Lower lobe of right lung (tissue), 2 donors: Measurements from ENCODE around the gene ZNF28. TPM values are rescaled to one million over a fixed set of nuclear protein-coding genes. Genes with fewer than 3 reads are reported as not detected.

ENCODE experiments used
- ATAC-seq, 2 donors: fragments of 200-7000 bp; cut with Tn5 transposase; one replicate each; pipeline ENCODE4 v1.9.1; 2020 to 2022; ENCODE audit warnings: mild to moderate bottlenecking in 2 of 2, moderate library complexity in 2 of 2
- DNase-seq: peaks from one replicate; pipeline ENCODE4 v3.0.0-alpha.2; 2020
- H3K27ac ChIP-seq: fragments of 200-600 bp; one replicate; pipeline ENCODE4 v1.8.0; 2022
- H3K27me3 ChIP-seq: fragments of 200-600 bp; one replicate; pipeline ENCODE4 v1.8.0; 2022; ENCODE audit warnings: low read depth
- H3K36me3 ChIP-seq: fragments of 200-600 bp; one replicate; pipeline ENCODE4 v1.8.0; 2022; ENCODE audit warnings: mild to moderate bottlenecking
- H3K4me1 ChIP-seq: fragments of 200-600 bp; one replicate; pipeline ENCODE4 v1.8.0; 2022
- H3K4me3 ChIP-seq: fragments of 200-600 bp; one replicate; pipeline ENCODE4 v1.8.0; 2022; ENCODE audit warnings: mild to moderate bottlenecking
- H3K9me3 ChIP-seq: fragments of 200-600 bp; one replicate; pipeline ENCODE4 v1.8.0; 2022
- CTCF ChIP-seq: fragments of 200-600 bp; IDR thresholded peaks from one replicate; pipeline ENCODE4 v1.8.0; 2022; ENCODE audit warnings: antibody characterized with exemption, mild to moderate bottlenecking
- intact Hi-C: fragments of 100-400 bp; cut with DNase I; formaldehyde crosslinking; loops from one replicate; pipeline ENCODE4 v1.11.0; 2022
- total RNA-seq: library from RNA; stranded (reverse); fragmentation: NEBNext Ultra II Directional; extraction: Animal tissue kit (Norgen Biotek cat#: 25700); gene quantifications from one replicate; pipeline ENCODE4 v1.2.1, GENCODE V29; 2021
- donor health status: DM: no; HTN: yes; CAD: no; lungs with severe emphysema.

ZNF28 gene
- total RNA-seq, 1 donor from 2014 or later = 20.9 TPM

DNA sequence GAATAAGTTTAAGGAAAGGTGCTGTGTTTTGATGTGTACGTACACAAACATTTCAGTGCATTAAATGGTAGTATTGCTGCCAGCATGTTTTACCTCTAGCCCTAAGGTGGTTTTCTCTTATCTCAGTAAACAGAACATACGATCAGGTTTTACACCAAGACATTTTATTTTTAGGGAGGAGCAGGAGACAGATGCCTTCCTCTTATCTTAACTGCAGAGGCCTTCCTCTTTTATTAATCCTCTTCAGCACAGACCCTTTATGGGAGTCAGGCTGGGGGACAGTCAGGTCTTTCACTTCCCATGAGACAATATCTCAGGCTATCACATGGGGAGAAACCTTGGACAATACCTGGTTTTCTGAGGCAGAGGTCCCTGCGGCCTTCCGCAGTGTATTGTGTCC is 71.7 kb downstream of the ZNF28 start:
- Histone ChIP-seq H3K36me3 (no peaks in the 10 kb centered on the region), H3K27me3 (no peaks in the 10 kb centered on the region), H3K4me3 (no peak overlapping the region), H3K4me1 (no peaks in the 10 kb centered on the region), H3K9me3 (no peaks in the 10 kb centered on the region), H3K27ac (no peak overlapping the region)
- no peak for DNase-seq
- no peak for TF ChIP-seq CTCF
- intact Hi-C loops = no loop called here
- ATAC-seq = no peak

- peak in 1 of 2 donors; percentile 54 for ATAC-seq
- H3K27ac ChIP-seq = no peak overlapping the region
- H3K4me3 ChIP-seq = no peak overlapping the region
- H3K36me3 ChIP-seq = no peaks in the 10 kb centered on the region
- no peaks in the 10 kb centered on the region for H3K4me1 ChIP-seq
- no peaks in the 10 kb centered on the region for H3K27me3 ChIP-seq
- intact Hi-C loops = no loop called here
- peak; percentile 35 for TF ChIP-seq CTCF
- DNase-seq = no peak
- H3K9me3 ChIP-seq = no peaks in the 10 kb centered on the region
Measured at GRCh38 chr19:52748336-52748950, 73.0 kb downstream of the ZNF28 start.

Other genes with a start within 250 kb of the ZNF28 start
- gene ZNF83, start 183.3 kb downstream of the ZNF28 start, total RNA-seq = 47.9 TPM
- 24.4 TPM for gene ZNF611, start 86.6 kb downstream of the ZNF28 start, total RNA-seq
- 14.9 TPM for gene ZNF600, start 34.8 kb downstream of the ZNF28 start, total RNA-seq
- gene ZNF468, start 36.0 kb upstream of the ZNF28 start, total RNA-seq = 12.9 TPM
- 19.7 TPM for gene ZNF320, start 76.0 kb upstream of the ZNF28 start, total RNA-seq
- 8.8 TPM for gene ZNF888, start 101.8 kb upstream of the ZNF28 start, total RNA-seq
- 12.0 TPM for gene ZNF816, start 141.2 kb upstream of the ZNF28 start, total RNA-seq
- gene ERVV-1, start 192.3 kb upstream of the ZNF28 start, total RNA-seq = not detected
- not detected for gene ERVV-2, start 223.1 kb upstream of the ZNF28 start, total RNA-seq